GM23338 (cell line): ENCODE measurements around the gene CUBN.

Source experiments
- EZH2 ChIP-seq: fragments of 200-600 bp; sonication (generic); IDR thresholded peaks from one replicate; pipeline ENCODE4 v1.8.0; 2017; ENCODE audit warnings: antibody characterized with exemption, mild to moderate bottlenecking, low read depth; ENCODE audit not compliant: unreplicated experiment
- NANOG ChIP-seq: IDR thresholded peaks from 2 replicates; pipeline ENCODE4 v1.6.1; 2016; ENCODE audit warnings: antibody characterized with exemption, borderline replicate concordance
- POLR2AphosphoS5 ChIP-seq: IDR thresholded peaks from 2 replicates; pipeline ENCODE4 v1.6.1; 2016; ENCODE audit warnings: antibody characterized with exemption, low read depth
- REST ChIP-seq: IDR thresholded peaks from one replicate; pipeline ENCODE4 v1.6.1; 2018; ENCODE audit warnings: antibody characterized with exemption; ENCODE audit not compliant: unreplicated experiment
- ZNF331 ChIP-seq: fragments of 250-450 bp; sonication (Bioruptor Pico); IDR thresholded peaks from 2 replicates; pipeline ENCODE4 v1.5.0; 2020; ENCODE audit warnings: low read depth, mild to moderate bottlenecking, moderate library complexity
- TF ChIP-seq, protein P1 (sequence below), 2 experiments: fragments of 200-600 bp in 1 of 2; sonication (generic) in 1 of 2; conservative IDR thresholded peaks; 2 replicates each; pipeline versions ENCODE4 v1.5.1 to v1.6.1; 2016 to 2017; ENCODE audit warnings: antibody characterized with exemption in 2 of 2, low read depth in 2 of 2, mild to moderate bottlenecking in 2 of 2, moderate library complexity in 1 of 2

GRCh38 chr10:16913266-16913665 lies 216.3 kb downstream of the CUBN start:
- TF ChIP-seq, protein P1, sequence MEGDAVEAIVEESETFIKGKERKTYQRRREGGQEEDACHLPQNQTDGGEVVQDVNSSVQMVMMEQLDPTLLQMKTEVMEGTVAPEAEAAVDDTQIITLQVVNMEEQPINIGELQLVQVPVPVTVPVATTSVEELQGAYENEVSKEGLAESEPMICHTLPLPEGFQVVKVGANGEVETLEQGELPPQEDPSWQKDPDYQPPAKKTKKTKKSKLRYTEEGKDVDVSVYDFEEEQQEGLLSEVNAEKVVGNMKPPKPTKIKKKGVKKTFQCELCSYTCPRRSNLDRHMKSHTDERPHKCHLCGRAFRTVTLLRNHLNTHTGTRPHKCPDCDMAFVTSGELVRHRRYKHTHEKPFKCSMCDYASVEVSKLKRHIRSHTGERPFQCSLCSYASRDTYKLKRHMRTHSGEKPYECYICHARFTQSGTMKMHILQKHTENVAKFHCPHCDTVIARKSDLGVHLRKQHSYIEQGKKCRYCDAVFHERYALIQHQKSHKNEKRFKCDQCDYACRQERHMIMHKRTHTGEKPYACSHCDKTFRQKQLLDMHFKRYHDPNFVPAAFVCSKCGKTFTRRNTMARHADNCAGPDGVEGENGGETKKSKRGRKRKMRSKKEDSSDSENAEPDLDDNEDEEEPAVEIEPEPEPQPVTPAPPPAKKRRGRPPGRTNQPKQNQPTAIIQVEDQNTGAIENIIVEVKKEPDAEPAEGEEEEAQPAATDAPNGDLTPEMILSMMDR (conservative IDR thresholded peaks at IDR 0.05; ENCODE audit: low read depth in 2 of 2) = no peak
- TF ChIP-seq POLR2AphosphoS5 (no peak), EZH2 (no peak), NANOG (no peak), REST (no peak), ZNF331 (CRISPR knock-in tag) (no peak)
